Liver (tissue), 3 donors: ENCODE results near the gene GVQW3.

ENCODE experiments used
- CTCF ChIP-seq: fragments of 150-350 bp; IDR thresholded peaks from 2 replicates; pipeline ENCODE4 v1.5.1; 2017; ENCODE audit warnings: improper control_type of control experiment, low read depth, low read length; ENCODE audit not compliant: missing input control
- EGR1 ChIP-seq, 2 donors: IDR thresholded peaks; 2 replicates each; pipeline ENCODE4 v1.6.1; 2016 to 2018; ENCODE audit warnings: antibody characterized with exemption in 2 of 2, low read depth in 2 of 2
- FOXA1 ChIP-seq: IDR thresholded peaks from 2 replicates; pipeline ENCODE4 v1.6.1; 2016; ENCODE audit warnings: antibody characterized with exemption
- FOXA2 ChIP-seq: IDR thresholded peaks from 2 replicates; pipeline ENCODE4 v1.6.1; 2016; ENCODE audit warnings: antibody characterized with exemption
- GABPA ChIP-seq, 2 donors: IDR thresholded peaks in 1 of 2; conservative IDR thresholded peaks in 1 of 2; 2 replicates each; pipeline ENCODE4 v1.6.1; 2016; ENCODE audit warnings: antibody characterized with exemption in 2 of 2, mild to moderate bottlenecking in 1 of 2, moderate library complexity in 1 of 2
- RAD21 ChIP-seq, 2 donors: IDR thresholded peaks; 2 replicates each; pipeline ENCODE4 v1.6.1; 2016; ENCODE audit warnings: antibody characterized with exemption in 2 of 2, mild to moderate bottlenecking in 2 of 2
- SP1 ChIP-seq: IDR thresholded peaks from 2 replicates; pipeline ENCODE4 v1.6.1; 2018; ENCODE audit warnings: antibody characterized with exemption, mild to moderate bottlenecking
- TAF1 ChIP-seq: conservative IDR thresholded peaks from 2 replicates; pipeline ENCODE4 v1.6.1; 2016; ENCODE audit warnings: antibody characterized with exemption, mild to moderate bottlenecking
- YY1 ChIP-seq: IDR thresholded peaks from 2 replicates; pipeline ENCODE4 v1.6.1; 2016; ENCODE audit warnings: antibody characterized with exemption, mild to moderate bottlenecking
- TF ChIP-seq, protein P1 (sequence below): IDR thresholded peaks from 2 replicates; pipeline ENCODE4 v1.6.1; 2016; ENCODE audit warnings: antibody characterized with exemption
- TF ChIP-seq, protein P2 (sequence below): IDR thresholded peaks from 2 replicates; pipeline ENCODE4 v1.6.1; 2016; ENCODE audit warnings: antibody characterized with exemption
- TF ChIP-seq, protein P3 (sequence below): IDR thresholded peaks from 2 replicates; pipeline ENCODE4 v1.6.1; 2016; ENCODE audit warnings: antibody characterized with exemption, mild to moderate bottlenecking
- donor health status: healthy.
- donor health status: healthy.

DNA sequence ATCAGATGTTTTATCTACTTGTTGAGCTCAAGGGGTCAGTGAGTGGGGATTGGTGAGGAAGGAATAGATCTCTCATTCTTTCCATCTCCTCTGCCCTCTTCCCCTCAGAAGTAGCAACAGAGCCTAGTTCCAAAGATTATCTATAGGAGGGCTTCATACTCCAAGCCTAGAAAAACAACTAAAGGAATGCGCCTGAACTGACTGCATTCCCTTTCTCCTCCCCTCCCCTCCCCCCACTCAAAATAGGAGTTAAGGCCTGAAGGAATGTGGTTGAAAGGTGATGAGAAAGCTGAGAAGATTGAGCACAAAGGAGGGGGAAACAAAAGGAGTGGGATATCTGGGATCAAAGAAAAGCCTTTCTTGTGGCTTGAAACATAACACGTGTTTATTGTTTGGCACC lies 74.2 kb downstream of the GVQW3 start:
- no peak for TF ChIP-seq TAF1
- no peak for TF ChIP-seq FOXA2
- no peak for TF ChIP-seq RAD21 (IDR thresholded peaks at IDR 0.05)
- no peak for TF ChIP-seq YY1
- no peak for TF ChIP-seq CTCF
- TF ChIP-seq EGR1 (IDR thresholded peaks at IDR 0.05; ENCODE audit: low read depth in 2 of 2), result no peak
- TF ChIP-seq, protein P1, sequence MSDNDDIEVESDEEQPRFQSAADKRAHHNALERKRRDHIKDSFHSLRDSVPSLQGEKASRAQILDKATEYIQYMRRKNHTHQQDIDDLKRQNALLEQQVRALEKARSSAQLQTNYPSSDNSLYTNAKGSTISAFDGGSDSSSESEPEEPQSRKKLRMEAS, result no peak
- TF ChIP-seq GABPA (IDR thresholded peaks at IDR 0.05 in 1 of 2, conservative IDR thresholded peaks at IDR 0.05 in 1 of 2), result no peak
- TF ChIP-seq, protein P2, sequence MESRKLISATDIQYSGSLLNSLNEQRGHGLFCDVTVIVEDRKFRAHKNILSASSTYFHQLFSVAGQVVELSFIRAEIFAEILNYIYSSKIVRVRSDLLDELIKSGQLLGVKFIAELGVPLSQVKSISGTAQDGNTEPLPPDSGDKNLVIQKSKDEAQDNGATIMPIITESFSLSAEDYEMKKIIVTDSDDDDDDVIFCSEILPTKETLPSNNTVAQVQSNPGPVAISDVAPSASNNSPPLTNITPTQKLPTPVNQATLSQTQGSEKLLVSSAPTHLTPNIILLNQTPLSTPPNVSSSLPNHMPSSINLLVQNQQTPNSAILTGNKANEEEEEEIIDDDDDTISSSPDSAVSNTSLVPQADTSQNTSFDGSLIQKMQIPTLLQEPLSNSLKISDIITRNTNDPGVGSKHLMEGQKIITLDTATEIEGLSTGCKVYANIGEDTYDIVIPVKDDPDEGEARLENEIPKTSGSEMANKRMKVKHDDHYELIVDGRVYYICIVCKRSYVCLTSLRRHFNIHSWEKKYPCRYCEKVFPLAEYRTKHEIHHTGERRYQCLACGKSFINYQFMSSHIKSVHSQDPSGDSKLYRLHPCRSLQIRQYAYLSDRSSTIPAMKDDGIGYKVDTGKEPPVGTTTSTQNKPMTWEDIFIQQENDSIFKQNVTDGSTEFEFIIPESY, result no peak
- TF ChIP-seq FOXA1, result no peak
- TF ChIP-seq SP1, result no peak
- TF ChIP-seq, protein P3, sequence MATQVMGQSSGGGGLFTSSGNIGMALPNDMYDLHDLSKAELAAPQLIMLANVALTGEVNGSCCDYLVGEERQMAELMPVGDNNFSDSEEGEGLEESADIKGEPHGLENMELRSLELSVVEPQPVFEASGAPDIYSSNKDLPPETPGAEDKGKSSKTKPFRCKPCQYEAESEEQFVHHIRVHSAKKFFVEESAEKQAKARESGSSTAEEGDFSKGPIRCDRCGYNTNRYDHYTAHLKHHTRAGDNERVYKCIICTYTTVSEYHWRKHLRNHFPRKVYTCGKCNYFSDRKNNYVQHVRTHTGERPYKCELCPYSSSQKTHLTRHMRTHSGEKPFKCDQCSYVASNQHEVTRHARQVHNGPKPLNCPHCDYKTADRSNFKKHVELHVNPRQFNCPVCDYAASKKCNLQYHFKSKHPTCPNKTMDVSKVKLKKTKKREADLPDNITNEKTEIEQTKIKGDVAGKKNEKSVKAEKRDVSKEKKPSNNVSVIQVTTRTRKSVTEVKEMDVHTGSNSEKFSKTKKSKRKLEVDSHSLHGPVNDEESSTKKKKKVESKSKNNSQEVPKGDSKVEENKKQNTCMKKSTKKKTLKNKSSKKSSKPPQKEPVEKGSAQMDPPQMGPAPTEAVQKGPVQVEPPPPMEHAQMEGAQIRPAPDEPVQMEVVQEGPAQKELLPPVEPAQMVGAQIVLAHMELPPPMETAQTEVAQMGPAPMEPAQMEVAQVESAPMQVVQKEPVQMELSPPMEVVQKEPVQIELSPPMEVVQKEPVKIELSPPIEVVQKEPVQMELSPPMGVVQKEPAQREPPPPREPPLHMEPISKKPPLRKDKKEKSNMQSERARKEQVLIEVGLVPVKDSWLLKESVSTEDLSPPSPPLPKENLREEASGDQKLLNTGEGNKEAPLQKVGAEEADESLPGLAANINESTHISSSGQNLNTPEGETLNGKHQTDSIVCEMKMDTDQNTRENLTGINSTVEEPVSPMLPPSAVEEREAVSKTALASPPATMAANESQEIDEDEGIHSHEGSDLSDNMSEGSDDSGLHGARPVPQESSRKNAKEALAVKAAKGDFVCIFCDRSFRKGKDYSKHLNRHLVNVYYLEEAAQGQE, result no peak
